WTC11 (cell line): ENCODE data around the gene MFSD1. TPM values are rescaled to one million over a fixed set of nuclear protein-coding genes. Genes with fewer than 3 reads are reported as not detected.

ENCODE experiments used
- ATAC-seq: fragments of 200-7000 bp; cut with Tn5 transposase; 2 replicates; pipeline ENCODE4 v1.10.0; 2021; ENCODE audit warnings: mild to moderate bottlenecking, moderate library complexity
- CTCF ChIA-PET: fragments of 300-600 bp; sonication (Branson Sonifier 250); formaldehyde crosslinking; loops from one replicate; lab custom pipeline; 2021; ENCODE audit warnings: antibody characterized with exemption; lab: Charles Lee
- POLR2A ChIA-PET: fragments of 350-600 bp; sonication (Branson Sonifier 250); formaldehyde crosslinking; loops from one replicate; lab custom pipeline; 2021; ENCODE audit warnings: antibody characterized with exemption; lab: Charles Lee
- DNase-seq: peaks from one replicate; pipeline ENCODE4 v3.0.0; 2021; ENCODE audit warnings: low spot score
- H3K27ac Mint-ChIP-seq: 2 replicates; pipeline ENCODE4 v1.8.0; 2021; ENCODE audit warnings: mixed read lengths
- H3K27me3 Mint-ChIP-seq: 2 replicates; pipeline ENCODE4 v1.8.0; 2021; ENCODE audit warnings: low read depth, mild to moderate bottlenecking, moderate library complexity, mixed read lengths
- H3K36me3 Mint-ChIP-seq: 2 replicates; pipeline ENCODE4 v1.8.0; 2021; ENCODE audit warnings: mixed read lengths
- H3K4me1 Mint-ChIP-seq: 2 replicates; pipeline ENCODE4 v1.8.0; 2022; ENCODE audit warnings: mixed read lengths
- H3K4me3 Mint-ChIP-seq: 2 replicates; pipeline ENCODE4 v1.8.0; 2021; ENCODE audit warnings: mild to moderate bottlenecking, moderate library complexity, mixed read lengths
- H3K9me3 Mint-ChIP-seq: 2 replicates; pipeline ENCODE4 v1.8.0; 2021; ENCODE audit warnings: mixed read lengths
- ARID4B ChIP-seq: sonication (generic); formaldehyde crosslinking; IDR thresholded peaks from 2 replicates; pipeline ENCODE4 v1.8.0; 2023; ENCODE audit warnings: missing genetic modification reagents, mild to moderate bottlenecking, borderline replicate concordance
- ATF6 ChIP-seq: sonication (generic); formaldehyde crosslinking; IDR thresholded peaks from 2 replicates; pipeline ENCODE4 v1.8.1; 2023; ENCODE audit warnings: mild to moderate bottlenecking, missing genetic modification reagents
- E2F1 ChIP-seq: sonication (generic); formaldehyde crosslinking; IDR thresholded peaks from 2 replicates; pipeline ENCODE4 v1.8.0; 2022; ENCODE audit warnings: mild to moderate bottlenecking, missing genetic modification reagents
- EMX1 ChIP-seq: fragments of 250-450 bp; sonication (Bioruptor Pico); IDR thresholded peaks from 2 replicates; pipeline ENCODE4 v1.8.0; 2021; ENCODE audit warnings: mild to moderate bottlenecking
- ETV6 ChIP-seq: sonication (generic); formaldehyde crosslinking; IDR thresholded peaks from 2 replicates; pipeline ENCODE4 v1.8.1; 2022; ENCODE audit warnings: mild to moderate bottlenecking, missing genetic modification reagents
- FOXJ3 ChIP-seq: sonication (generic); formaldehyde crosslinking; IDR thresholded peaks from 2 replicates; pipeline ENCODE4 v1.9.0; 2021; ENCODE audit warnings: missing genetic modification reagents, mild to moderate bottlenecking, borderline replicate concordance
- IRF2 ChIP-seq: sonication (generic); formaldehyde crosslinking; IDR thresholded peaks from 2 replicates; pipeline ENCODE4 v1.8.0; 2022; ENCODE audit warnings: low read depth, missing genetic modification reagents, borderline replicate concordance
- NFYB ChIP-seq: sonication (generic); formaldehyde crosslinking; conservative IDR thresholded peaks from 2 replicates; pipeline ENCODE4 v1.8.0; 2022; ENCODE audit warnings: low read depth, missing genetic modification reagents
- PRDM15 ChIP-seq: sonication (generic); formaldehyde crosslinking; IDR thresholded peaks from 2 replicates; pipeline ENCODE4 v1.8.0; 2022; ENCODE audit warnings: missing genetic modification reagents
- USF1 ChIP-seq: sonication (generic); formaldehyde crosslinking; IDR thresholded peaks from 2 replicates; pipeline ENCODE4 v1.8.0; 2022; ENCODE audit warnings: mild to moderate bottlenecking, missing genetic modification reagents
- ZNF138 ChIP-seq: sonication (generic); formaldehyde crosslinking; conservative IDR thresholded peaks from 2 replicates; pipeline ENCODE4 v1.8.1; 2022; ENCODE audit warnings: mild to moderate bottlenecking, moderate library complexity, missing genetic modification reagents
- ZNF317 ChIP-seq: sonication (generic); formaldehyde crosslinking; IDR thresholded peaks from 2 replicates; pipeline ENCODE4 v1.8.1; 2023; ENCODE audit warnings: low read depth, mild to moderate bottlenecking, moderate library complexity, missing genetic modification reagents, borderline replicate concordance
- total RNA-seq: library from RNA; stranded (reverse); gene quantifications from 3 replicates; pipeline ENCODE4 v1.2.3, GENCODE V29; 2021

MFSD1 gene
- total RNA-seq, 1 experiment from 2014 or later = 8.2 TPM

- TF ChIP-seq EMX1 (CRISPR knock-in tag) (no peak), ARID4B (no peak), ATF6 (no peak), FOXJ3 (CRISPR knock-in tag) (no peak), NFYB (CRISPR knock-in tag) (no peak), ZNF138 (no peak), IRF2 (CRISPR knock-in tag) (no peak), USF1 (CRISPR knock-in tag) (no peak), ZNF317 (no peak), ETV6 (CRISPR knock-in tag) (no peak), E2F1 (CRISPR knock-in tag) (no peak), PRDM15 (no peak)
- ChIA-PET POLR2A (no interaction called here), CTCF (no interaction called here)
- ATAC-seq = no peak
- Mint-ChIP-seq H3K4me3 (no peak overlapping the region), H3K27ac (no peak overlapping the region), H3K4me1 (0 out of 2 replicates have a peak, but pooled peaks cover 5% of the 10 kb centered on the region), H3K9me3 (0 out of 2 replicates have a peak, but pooled peaks cover 3% of the 10 kb centered on the region), H3K36me3 (no peaks in the 10 kb centered on the region), H3K27me3 (no peaks in the 10 kb centered on the region; the same call in 1 of the 2 replicates)
- no peak for DNase-seq
These were observed 26.1 kb upstream of the MFSD1 start for GRCh38 chr3:158775426-158776410.
